Measurements from ENCODE around the gene BNIPL.
A peak's percentile ranks its signal among the peaks of the same experiment; 100 is the strongest.

BNIPL gene

GRCh38 chr1:151010346-151010726 is 26.1 kb upstream of the BNIPL start:
- DNase-seq (ENCODE audit: low read depth), result no peak

- DNase-seq (ENCODE audit: low read depth), result no peak
Observed at GRCh38 chr1:151011154-151011850, 25.1 kb upstream of the BNIPL start.

GRCh38 chr1:151012684-151013471 is 23.5 kb upstream of the BNIPL start:
- DNase-seq (ENCODE audit: low read depth), result no peak

GRCh38 chr1:151013518-151013917 is 22.9 kb upstream of the BNIPL start:
- DNase-seq (ENCODE audit: low read depth), result no peak

- DNase-seq (ENCODE audit: low read depth), result peak; percentile 72
Observed at GRCh38 chr1:151024540-151025146, 11.7 kb upstream of the BNIPL start.

- no peak for DNase-seq (ENCODE audit: low read depth)
Observed at GRCh38 chr1:151026460-151026859, 9.9 kb upstream of the BNIPL start.

GRCh38 chr1:151032164-151032563 is 4.2 kb upstream of the BNIPL start:
- no peak for DNase-seq (ENCODE audit: low read depth)

- DNase-seq (ENCODE audit: low read depth), result no peak
Observed at GRCh38 chr1:151035167-151035566, 1.2 kb upstream of the BNIPL start.

GRCh38 chr1:151037032-151037431 is 646 bp downstream of the BNIPL start:
- DNase-seq (ENCODE audit: low read depth), result no peak

- no peak for DNase-seq (ENCODE audit: low read depth)
Observed at GRCh38 chr1:151039521-151039920, 3.1 kb downstream of the BNIPL start.

- no peak for DNase-seq (ENCODE audit: low read depth)
Observed at GRCh38 chr1:151043163-151043562, 6.8 kb downstream of the BNIPL start.

GRCh38 chr1:151047591-151047924 is 11.2 kb downstream of the BNIPL start, which contains the start of gene C1orf56:
C1orf56 (plus strand) TSS chr1:151047751; CDS start chr1:151047848, 97 bp downstream.
- peak; percentile 71 for DNase-seq (ENCODE audit: low read depth)

- DNase-seq (ENCODE audit: low read depth), result peak; percentile 73
Observed at GRCh38 chr1:151047925-151048644, 11.7 kb downstream of the BNIPL start.

GRCh38 chr1:151048645-151049032 is 12.3 kb downstream of the BNIPL start:
- no peak for DNase-seq (ENCODE audit: low read depth)

- no peak for DNase-seq (ENCODE audit: low read depth)
Observed at GRCh38 chr1:151049458-151049857, 13.1 kb downstream of the BNIPL start.

GRCh38 chr1:151050051-151050688 is 13.8 kb downstream of the BNIPL start:
- DNase-seq (ENCODE audit: low read depth), result no peak

- DNase-seq (ENCODE audit: low read depth), result no peak
Observed at GRCh38 chr1:151051356-151052009, 15.1 kb downstream of the BNIPL start.

- no peak for DNase-seq (ENCODE audit: low read depth)
Observed at GRCh38 chr1:151054971-151055547, 18.7 kb downstream of the BNIPL start.

- no peak for DNase-seq (ENCODE audit: low read depth)
Observed at GRCh38 chr1:151055581-151055980, 19.2 kb downstream of the BNIPL start.

- DNase-seq (ENCODE audit: low read depth), result no peak
Observed at GRCh38 chr1:151056149-151056548, 19.8 kb downstream of the BNIPL start.

- DNase-seq (ENCODE audit: low read depth), result no peak
Observed at GRCh38 chr1:151058692-151059091, 22.3 kb downstream of the BNIPL start.

Measured in EH (cell line).